ENCODE results near the gene ZNF256. TPM values are rescaled to one million over a fixed set of nuclear protein-coding genes. Genes with fewer than 3 reads are reported as not detected.

Gene ZNF256
- total RNA-seq, 2 donors from 2014 or later, result 7.2 to 8.1 TPM

GRCh38 chr19:57947088-57947418 lies 453 bp downstream of the ZNF256 start:
- DNase-seq (ENCODE audit: low spot score), result no peak
- Histone ChIP-seq H3K27ac (peak overlapping the region; percentile 66 to 77), H3K4me1 (replicated peaks) (no peaks in the 10 kb centered on the region), H3K4me3 (peak overlapping the region; percentile 81 to 89), H3K9me3 (no peaks in the 10 kb centered on the region), H3K27me3 (replicated peaks; ENCODE audit: insufficient read depth) (no peaks in the 10 kb centered on the region), H3K36me3 (peaks cover 7 to 10% of the 10 kb centered on the region in 2 donors)
- no peak for TF ChIP-seq CTCF (IDR thresholded peaks at IDR 0.05)
- TF ChIP-seq POLR2A (IDR thresholded peaks at IDR 0.05), result no peak
- no peak for TF ChIP-seq POLR2AphosphoS5 (IDR thresholded peaks at IDR 0.05)
- under 1% methylated on average over 18 of the region's 18 CpGs for WGBS
- intact Hi-C loops (cut with DNase I), result no loop called here

GRCh38 chr19:57946316-57946715 lies 1.2 kb downstream of the ZNF256 start:
- peak overlapping the region; percentile 81 to 89 for H3K4me3 ChIP-seq
- H3K9me3 ChIP-seq, result no peaks in the 10 kb centered on the region
- no peak for DNase-seq (ENCODE audit: low spot score)
- 59% methylated on average over 2 of the region's 2 CpGs for WGBS
- no peak overlapping the region for H3K27ac ChIP-seq
- no peaks in the 10 kb centered on the region for H3K27me3 ChIP-seq (replicated peaks; ENCODE audit: insufficient read depth)
- H3K36me3 ChIP-seq, result peaks cover 7 to 18% of the 10 kb centered on the region in 2 donors
- intact Hi-C loops (cut with DNase I), result no loop called here
- no peak for TF ChIP-seq CTCF (IDR thresholded peaks at IDR 0.05)
- TF ChIP-seq POLR2AphosphoS5 (IDR thresholded peaks at IDR 0.05), result no peak
- TF ChIP-seq POLR2A (IDR thresholded peaks at IDR 0.05), result no peak
- H3K4me1 ChIP-seq (replicated peaks), result no peaks in the 10 kb centered on the region

- H3K9me3 ChIP-seq, result no peaks in the 10 kb centered on the region
- peaks cover 7 to 29% of the 10 kb centered on the region in 2 donors for H3K36me3 ChIP-seq
- intact Hi-C loops (cut with DNase I), result no loop called here
- no peaks in the 10 kb centered on the region for H3K27me3 ChIP-seq (replicated peaks; ENCODE audit: insufficient read depth)
- no peak for DNase-seq (ENCODE audit: low spot score)
- H3K4me3 ChIP-seq, result no peak overlapping the region
- H3K27ac ChIP-seq, result no peak overlapping the region
- 96% methylated on average over 3 of the region's 3 CpGs for whole genome bisulfite sequencing
- no peak for TF ChIP-seq CTCF (IDR thresholded peaks at IDR 0.05)
- TF ChIP-seq POLR2A (IDR thresholded peaks at IDR 0.05), result no peak
- TF ChIP-seq POLR2AphosphoS5 (IDR thresholded peaks at IDR 0.05), result no peak
- H3K4me1 ChIP-seq (replicated peaks), result no peaks in the 10 kb centered on the region
Measured at GRCh38 chr19:57941593-57941992, 5.9 kb downstream of the ZNF256 start.

GRCh38 chr19:57935731-57936130 lies 11.8 kb downstream of the ZNF256 start:
- 85% methylated on average over 12 of the region's 12 CpGs for WGBS
- TF ChIP-seq CTCF (IDR thresholded peaks at IDR 0.05) (no peak), POLR2A (IDR thresholded peaks at IDR 0.05) (no peak), POLR2AphosphoS5 (IDR thresholded peaks at IDR 0.05) (no peak)
- no peak overlapping the region for H3K4me3 ChIP-seq
- intact Hi-C loops (cut with DNase I), result no loop called here
- no peak for DNase-seq (ENCODE audit: low spot score)
- H3K4me1 ChIP-seq (replicated peaks), result no peaks in the 10 kb centered on the region
- no peaks in the 10 kb centered on the region for H3K9me3 ChIP-seq
- H3K36me3 ChIP-seq, result peaks cover 0 to 6% of the 10 kb centered on the region in 2 donors
- no peak overlapping the region for H3K27ac ChIP-seq
- no peaks in the 10 kb centered on the region for H3K27me3 ChIP-seq (replicated peaks; ENCODE audit: insufficient read depth)

- TF ChIP-seq POLR2AphosphoS5 (IDR thresholded peaks at IDR 0.05) (peak; percentile 92), POLR2A (IDR thresholded peaks at IDR 0.05) (no peak), CTCF (IDR thresholded peaks at IDR 0.05) (no peak)
- peak; percentile 78 for DNase-seq (ENCODE audit: low spot score)
- Histone ChIP-seq H3K27me3 (replicated peaks; ENCODE audit: insufficient read depth) (no peaks in the 10 kb centered on the region), H3K9me3 (no peaks in the 10 kb centered on the region), H3K27ac (peak within 1 kb of the TSS; percentile 68 to 74), H3K36me3 (peaks cover 0 to 6% of the 10 kb centered on the region in 2 donors), H3K4me3 (peak within 1 kb of the TSS; percentile 57 to 66), H3K4me1 (replicated peaks) (no peaks in the 10 kb centered on the region)
- intact Hi-C loops (cut with DNase I), result no loop called here
- WGBS, result 2% methylated on average over 54 of the region's 54 CpGs
Measured at GRCh38 chr19:57934820-57935665, 12.5 kb downstream of the ZNF256 start, which contains the start of gene ZNF418. ZNF418 (minus strand) TSS chr19:57935402; CDS start chr19:57933822, 1,580 bp downstream.

All from prostate gland (tissue), 2 donors.